Breast epithelium (tissue), 3 donors: ENCODE data around the gene RIMBP2.

Source experiments
- CTCF ChIP-seq, 3 donors: fragments of 450-650 bp; IDR thresholded peaks; one replicate each; pipeline ENCODE4 v1.5.1; 2016 to 2017; ENCODE audit warnings: antibody characterized with exemption in 3 of 3, mild to moderate bottlenecking in 3 of 3, moderate library complexity in 3 of 3
- POLR2AphosphoS5 ChIP-seq, 3 donors: sonication (generic); formaldehyde crosslinking; IDR thresholded peaks; one replicate each; pipeline ENCODE4 v1.6.1; 2017; ENCODE audit warnings: antibody characterized with exemption in 3 of 3

GRCh38 chr12:130463818-130464670, 252.1 kb downstream of the RIMBP2 start:
- TF ChIP-seq CTCF (IDR thresholded peaks at IDR 0.05) (no peak), POLR2AphosphoS5 (IDR thresholded peaks at IDR 0.05) (no peak)
